ENCODE data around the gene NEMP2.

DNA sequence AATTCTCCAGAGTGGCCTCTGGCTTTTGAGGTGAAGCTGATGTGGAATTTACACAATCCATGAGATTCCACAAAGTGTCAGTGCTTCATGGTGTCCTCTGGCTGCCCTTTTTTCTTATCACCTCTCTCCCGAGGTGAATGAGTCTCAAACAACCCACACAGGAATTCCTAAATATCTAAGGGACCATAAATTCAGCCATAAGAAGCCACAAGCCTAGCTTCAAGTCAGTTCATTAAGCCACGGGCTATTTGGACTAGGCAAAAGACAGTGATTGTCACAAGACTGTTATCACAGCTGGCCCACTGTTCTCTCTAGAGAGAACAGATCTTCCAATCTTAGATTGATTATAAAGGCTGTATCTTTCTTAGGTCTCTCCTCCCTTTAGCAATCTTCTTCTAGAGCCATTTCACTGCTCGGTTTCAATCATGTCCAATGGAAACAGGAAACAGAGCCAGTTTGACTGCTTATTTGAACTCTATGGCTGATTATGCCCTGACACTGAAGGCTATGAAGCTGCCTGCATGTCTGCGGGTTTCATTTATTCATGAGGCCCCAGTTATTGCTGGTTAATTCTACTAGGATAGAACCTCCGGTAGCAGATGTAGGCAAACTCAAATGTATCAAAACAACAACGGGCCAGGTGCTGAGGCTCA, 4.1 kb downstream of the NEMP2 start:
- TF ChIP-seq, protein P1, sequence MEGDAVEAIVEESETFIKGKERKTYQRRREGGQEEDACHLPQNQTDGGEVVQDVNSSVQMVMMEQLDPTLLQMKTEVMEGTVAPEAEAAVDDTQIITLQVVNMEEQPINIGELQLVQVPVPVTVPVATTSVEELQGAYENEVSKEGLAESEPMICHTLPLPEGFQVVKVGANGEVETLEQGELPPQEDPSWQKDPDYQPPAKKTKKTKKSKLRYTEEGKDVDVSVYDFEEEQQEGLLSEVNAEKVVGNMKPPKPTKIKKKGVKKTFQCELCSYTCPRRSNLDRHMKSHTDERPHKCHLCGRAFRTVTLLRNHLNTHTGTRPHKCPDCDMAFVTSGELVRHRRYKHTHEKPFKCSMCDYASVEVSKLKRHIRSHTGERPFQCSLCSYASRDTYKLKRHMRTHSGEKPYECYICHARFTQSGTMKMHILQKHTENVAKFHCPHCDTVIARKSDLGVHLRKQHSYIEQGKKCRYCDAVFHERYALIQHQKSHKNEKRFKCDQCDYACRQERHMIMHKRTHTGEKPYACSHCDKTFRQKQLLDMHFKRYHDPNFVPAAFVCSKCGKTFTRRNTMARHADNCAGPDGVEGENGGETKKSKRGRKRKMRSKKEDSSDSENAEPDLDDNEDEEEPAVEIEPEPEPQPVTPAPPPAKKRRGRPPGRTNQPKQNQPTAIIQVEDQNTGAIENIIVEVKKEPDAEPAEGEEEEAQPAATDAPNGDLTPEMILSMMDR (IDR thresholded peaks at IDR 0.05; ENCODE audit: poor library complexity) = no peak
- TF ChIP-seq EZH2 (IDR thresholded peaks at IDR 0.05; ENCODE audit: borderline replicate concordance) = no peak
